ENCODE data around the gene MAPK12. TPM values are rescaled to one million over a fixed set of nuclear protein-coding genes. Genes with fewer than 3 reads are reported as not detected.

The MAPK12 gene
- total and polyA plus RNA-seq, 7 donors: 57.4 to 178 (median 131) TPM

DNA sequence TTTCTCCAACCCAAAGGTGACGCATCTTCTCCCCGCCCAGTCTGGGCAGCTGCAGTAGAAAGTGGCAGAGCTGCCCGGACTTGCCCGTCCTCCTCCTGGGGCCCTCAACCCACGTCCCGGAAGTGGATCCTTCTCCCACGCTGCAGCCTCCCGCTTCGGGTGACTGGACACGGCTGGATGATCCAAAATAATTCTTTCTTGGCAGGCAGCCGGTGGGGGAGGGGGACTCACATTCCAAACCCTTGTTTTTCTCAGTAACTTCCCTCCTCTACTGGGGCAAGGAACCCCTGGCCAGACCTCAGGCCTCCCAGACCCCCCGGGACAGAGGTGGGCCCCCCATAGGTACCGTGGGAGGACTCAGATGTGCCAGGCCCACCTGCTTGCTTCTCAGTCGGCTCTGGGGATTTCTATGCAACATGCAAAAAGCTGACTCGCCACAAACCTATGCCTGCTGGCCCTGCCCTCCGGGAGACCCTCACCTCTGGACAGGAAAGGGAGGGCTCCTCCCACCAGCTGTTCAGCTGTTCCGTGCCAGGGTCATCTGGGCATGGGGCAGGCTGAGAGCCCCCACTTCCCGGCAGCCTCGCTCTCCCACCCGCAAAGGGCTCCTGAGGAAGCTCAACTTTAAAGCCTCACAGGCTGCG lies 44.6 kb upstream of the MAPK12 start:
- intact Hi-C loops (cut with DNase I): no loop called here
- no peaks in the 10 kb centered on the region for H3K9me3 ChIP-seq

DNA sequence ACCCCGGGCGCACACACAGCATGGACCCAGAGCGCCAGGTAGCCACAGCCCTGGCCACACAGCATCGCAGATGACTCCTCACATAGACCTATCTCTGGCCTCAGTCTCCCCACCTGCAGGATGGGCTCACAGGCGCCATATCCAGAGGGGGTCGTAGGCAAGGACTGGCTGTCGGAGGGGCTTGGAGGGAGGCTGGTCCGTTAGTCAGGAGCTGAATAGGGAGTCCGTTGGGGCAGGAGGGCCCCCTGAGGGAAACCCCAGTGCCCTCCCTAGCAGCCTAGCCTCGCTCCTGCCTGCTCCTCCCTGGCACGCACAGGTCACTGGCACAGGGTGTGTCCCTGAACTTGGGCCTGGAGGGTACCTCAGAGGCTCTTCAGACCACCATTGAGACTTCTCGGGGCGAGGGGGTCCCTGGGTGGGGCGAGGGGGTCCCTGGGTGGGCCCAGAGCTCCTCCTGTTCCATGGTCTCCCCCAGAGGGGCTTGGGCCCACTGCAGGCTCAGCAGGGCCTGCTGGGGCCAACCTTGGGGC lies 44.0 kb upstream of the MAPK12 start:
- intact Hi-C loops (cut with DNase I): no loop called here
- Histone ChIP-seq H3K4me3 (peak overlapping the region; percentile 80), H3K4me1 (peaks cover 46% of the 10 kb centered on the region), H3K27ac (peak overlapping the region; percentile 83), H3K9me3 (no peaks in the 10 kb centered on the region), H3K27me3 (ENCODE audit: insufficient read depth in 3 of 3, low read length in 2 of 3) (peaks cover 0 to 6% (median 0%) of the 10 kb centered on the region in 3 donors), H3K36me3 (ENCODE audit: insufficient read depth in 1 of 2, low read depth in 1 of 2) (no peaks in the 10 kb centered on the region)
- peak; percentile 3 to 17 (median 8) for ATAC-seq
- no peak for TF ChIP-seq CTCF (IDR thresholded peaks at IDR 0.05)
- no peak for DNase-seq
- WGBS, 3 donors: 50 to 78% (median 52%) methylated on average over 14 of the region's 14 CpGs

More for the DNA sequence above, 44.6 kb upstream of the MAPK12 start:
- ATAC-seq (peak; percentile 68 to 78 (median 74)), DNase-seq (peak; percentile 85 to 87)
- H3K27me3 ChIP-seq (ENCODE audit: insufficient read depth in 3 of 3, low read length in 2 of 3): peaks cover 0 to 6% (median 0%) of the 10 kb centered on the region in 3 donors
- TF ChIP-seq CTCF (IDR thresholded peaks at IDR 0.05): no peak
- H3K36me3 ChIP-seq (ENCODE audit: insufficient read depth in 1 of 2, low read depth in 1 of 2): no peaks in the 10 kb centered on the region
- H3K4me1 ChIP-seq: peaks cover 43% of the 10 kb centered on the region
- WGBS, 3 donors: 7 to 20% (median 13%) methylated on average over 20 to 21 of the region's 21 CpGs
- H3K4me3 ChIP-seq: peak overlapping the region; percentile 80
- peak overlapping the region; percentile 83 for H3K27ac ChIP-seq

- H3K4me3 ChIP-seq: peak overlapping the region; percentile 80
- intact Hi-C loops (cut with DNase I): no loop called here
- TF ChIP-seq CTCF (IDR thresholded peaks at IDR 0.05): no peak
- H3K36me3 ChIP-seq (ENCODE audit: insufficient read depth in 1 of 2, low read depth in 1 of 2): no peaks in the 10 kb centered on the region
- WGBS, 3 donors: 48 to 66% (median 58%) methylated on average over 18 to 22 of the region's 22 CpGs
- DNase-seq: no peak
- peaks cover 0 to 6% (median 0%) of the 10 kb centered on the region in 3 donors for H3K27me3 ChIP-seq (ENCODE audit: insufficient read depth in 3 of 3, low read length in 2 of 3)
- no peaks in the 10 kb centered on the region for H3K9me3 ChIP-seq
- ATAC-seq: no peak
- H3K4me1 ChIP-seq: peaks cover 46% of the 10 kb centered on the region
- peak overlapping the region; percentile 83 for H3K27ac ChIP-seq
These were observed 43.3 kb upstream of the MAPK12 start for GRCh38 chr22:50304528-50305392.

DNA sequence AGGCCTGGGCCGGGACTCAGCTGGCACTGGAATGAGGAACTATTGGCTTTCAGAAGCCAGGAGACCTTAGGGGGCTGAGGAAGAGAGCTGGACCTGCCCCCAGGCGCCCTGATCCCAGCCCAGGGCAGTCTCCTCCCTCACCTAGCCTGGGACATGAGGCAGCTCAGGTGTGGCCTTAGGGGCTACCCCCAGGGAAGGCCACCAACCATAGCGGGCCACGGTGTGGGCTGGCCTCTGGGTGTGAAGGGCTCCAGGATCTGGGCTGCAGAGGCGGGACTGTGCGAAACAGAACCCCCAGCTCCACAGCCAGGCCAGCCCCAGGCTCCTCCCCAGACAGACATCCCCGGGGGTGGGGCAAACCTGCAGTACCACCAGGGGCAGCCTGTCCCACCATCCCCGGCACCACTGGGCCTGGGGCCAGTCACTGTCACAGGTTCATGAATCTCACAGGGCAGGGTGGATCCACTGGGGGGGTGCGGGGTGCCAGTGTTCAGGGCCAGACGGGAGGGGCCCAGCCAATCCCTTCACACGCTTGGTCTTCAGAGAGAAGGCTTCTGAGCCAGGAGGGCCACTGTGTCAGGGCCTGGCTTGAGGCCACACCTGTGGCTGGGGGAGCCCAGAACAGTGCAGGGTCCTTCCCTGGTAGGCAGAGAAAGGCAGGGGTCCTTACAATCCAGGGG lies 42.5 kb upstream of the MAPK12 start:
- peak in 1 of 4 donors; percentile 37 for ATAC-seq
- H3K27me3 ChIP-seq (ENCODE audit: insufficient read depth in 3 of 3, low read length in 2 of 3): peaks cover 0 to 9% (median 0%) of the 10 kb centered on the region in 3 donors
- no peak for TF ChIP-seq CTCF (IDR thresholded peaks at IDR 0.05)
- WGBS, 3 donors: 46 to 59% (median 54%) methylated on average over 11 of the region's 11 CpGs
- intact Hi-C loops (cut with DNase I): loop anchor here in 1 of 2 donors (2.0 kb wide), 1 partner anchor 53 kb away; the partner anchor contains the start of gene HDAC10
- DNase-seq: peak in 1 of 2 donors; percentile 59
- H3K4me3 ChIP-seq: peak overlapping the region; percentile 48
- no peaks in the 10 kb centered on the region for H3K36me3 ChIP-seq (ENCODE audit: insufficient read depth in 1 of 2, low read depth in 1 of 2)
- H3K9me3 ChIP-seq: no peaks in the 10 kb centered on the region
- peak overlapping the region; percentile 83 for H3K27ac ChIP-seq
- peaks cover 46% of the 10 kb centered on the region for H3K4me1 ChIP-seq

Data from psoas muscle (tissue), 8 donors.